Smooth muscle cell (in vitro differentiated cells): ENCODE results near the gene FDX2. TPM values are rescaled to one million over a fixed set of nuclear protein-coding genes. Genes with fewer than 3 reads are reported as not detected.

Experiments used
- DNase-seq: peaks from one replicate; lab custom pipeline; 2025; ENCODE audit not compliant: unreplicated experiment; lab: John Stamatoyannopoulos, UW
- H2AFZ ChIP-seq: fragments of 200-600 bp; sonication (generic); 2 replicates; pipeline ENCODE4 v1.6.0; 2016; ENCODE audit warnings: antibody characterized with exemption, low read depth, mild to moderate bottlenecking
- H3F3A ChIP-seq: fragments of 200-600 bp; sonication (generic); 2 replicates; pipeline ENCODE4 v1.6.0; 2017; ENCODE audit warnings: antibody characterized with exemption, low read depth
- H3K27ac ChIP-seq: fragments of 200-600 bp; sonication (generic); 2 replicates; pipeline ENCODE4 v1.5.1; 2016; ENCODE audit warnings: low read depth, mild to moderate bottlenecking
- H3K27me3 ChIP-seq: fragments of 200-600 bp; sonication (generic); 2 replicates; pipeline ENCODE4 v1.6.1; 2016; ENCODE audit warnings: low read depth, mild to moderate bottlenecking
- H3K36me3 ChIP-seq: fragments of 200-600 bp; sonication (generic); 2 replicates; pipeline ENCODE4 v1.5.1; 2016; ENCODE audit warnings: low read depth
- H3K4me1 ChIP-seq: fragments of 200-600 bp; sonication (generic); 2 replicates; pipeline ENCODE4 v1.5.1; 2016; ENCODE audit warnings: low read depth
- H3K4me2 ChIP-seq: fragments of 200-600 bp; sonication (generic); 2 replicates; pipeline ENCODE4 v1.6.0; 2016; ENCODE audit warnings: mild to moderate bottlenecking
- H3K4me3 ChIP-seq: fragments of 200-600 bp; sonication (generic); 2 replicates; pipeline ENCODE4 v1.5.1; 2016; ENCODE audit warnings: mild to moderate bottlenecking
- H3K79me2 ChIP-seq: fragments of 200-600 bp; sonication (generic); 2 replicates; pipeline ENCODE4 v1.6.0; 2016; ENCODE audit warnings: low read depth, mild to moderate bottlenecking
- H3K9ac ChIP-seq: fragments of 200-600 bp; sonication (generic); 2 replicates; pipeline ENCODE4 v1.6.0; 2016; ENCODE audit warnings: low read depth
- H3K9me3 ChIP-seq: fragments of 200-600 bp; sonication (generic); replicated peaks from 2 replicates; pipeline ENCODE4 v1.5.1; 2016; ENCODE audit warnings: low read depth
- H4K20me1 ChIP-seq: fragments of 200-600 bp; sonication (generic); 2 replicates; pipeline ENCODE4 v1.6.0; 2016; ENCODE audit warnings: low read depth
- CTCF ChIP-seq: fragments of 200-600 bp; sonication (generic); IDR thresholded peaks from 2 replicates; pipeline ENCODE4 v1.5.1; 2017; ENCODE audit warnings: borderline replicate concordance, mild to moderate bottlenecking, antibody characterized with exemption; ENCODE audit not compliant: insufficient read depth, poor library complexity, severe bottlenecking
- WGBS: methylation state at CpG from one replicate; pipeline ENCODE4 v1.1.7; 2016; ENCODE audit warnings: low lambda C conversion rate; 5-methylcytosine and 5-hydroxymethylcytosine counted together
- polyA plus RNA-seq: library from polyadenylated mRNA; unstranded; fragments of >200 nt; fragmentation: Nextera tagmentation; extraction: Ambion mirVana; gene quantifications from 2 replicates; pipeline ENCODE4 v1.2.1, GENCODE V29; 2016
- total RNA-seq: library from RNA; depleted of rRNA; stranded (reverse); fragments of >200 nt; gene quantifications from 2 replicates; pipeline ENCODE4 v1.2.3, GENCODE V29; 2014

The FDX2 gene
- total and polyA plus RNA-seq, 2 experiments from 2014 or later = 15.3 to 39.1 TPM

DNA sequence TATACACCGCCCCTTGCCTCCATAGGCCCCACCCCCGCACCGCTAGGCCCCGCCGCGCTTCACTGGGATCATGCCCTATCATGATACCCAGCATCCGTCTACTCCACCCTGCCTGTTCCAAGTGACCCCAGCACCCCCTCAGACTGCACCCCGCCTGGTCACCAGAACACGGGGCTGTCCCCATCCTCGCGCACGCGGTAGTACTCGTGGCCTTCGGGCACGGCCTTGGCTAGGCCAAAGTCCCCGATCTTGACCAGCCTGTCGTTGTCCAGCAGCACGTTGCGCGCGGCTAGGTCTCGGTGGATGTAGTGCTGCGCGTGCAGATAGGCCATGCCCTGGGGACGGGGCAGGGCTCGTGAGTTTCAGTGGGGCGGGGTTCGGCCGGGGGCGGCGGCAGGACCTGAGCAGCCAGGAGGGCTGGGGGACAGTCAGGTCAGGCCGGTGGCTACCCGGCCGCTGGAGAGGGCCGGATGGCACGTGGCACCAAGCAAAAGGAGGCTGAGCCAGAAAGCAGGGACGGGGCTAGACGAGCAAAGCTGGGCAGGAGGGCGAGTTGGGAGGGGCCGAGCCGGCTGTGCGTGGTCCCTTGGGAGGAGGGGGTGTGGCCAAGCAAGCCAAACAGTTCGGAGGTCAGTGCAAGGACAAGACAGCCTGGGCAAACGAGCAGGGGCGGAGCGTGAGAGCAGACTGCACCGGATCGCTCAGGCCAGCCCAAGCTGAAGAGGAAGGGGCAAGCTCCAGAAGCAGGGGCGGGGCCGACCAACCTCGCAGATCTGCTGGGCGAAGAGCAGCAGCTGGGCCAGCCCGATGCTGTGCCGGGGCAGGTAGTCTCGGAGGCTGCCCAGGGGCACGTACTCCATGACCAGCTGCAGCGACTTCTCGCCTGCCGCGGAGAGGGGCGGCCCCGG, 37.2 kb upstream of the FDX2 start:
- Histone ChIP-seq H3K4me1 (peaks cover 9% of the 10 kb centered on the region), H3K4me2 (no peak overlapping the region), H3K27ac (no peak overlapping the region), H2AFZ (no peak overlapping the region), H3K27me3 (no peaks in the 10 kb centered on the region), H3K9me3 (no peaks in the 10 kb centered on the region), H3K79me2 (no peaks in the 10 kb centered on the region), H3K4me3 (no peak overlapping the region), H3K36me3 (no peaks in the 10 kb centered on the region), H3K9ac (no peak overlapping the region), H4K20me1 (peaks cover 5% of the 10 kb centered on the region), H3F3A (no peaks in the 10 kb centered on the region)
- DNase-seq = no peak
- 40% methylated on average over 56 of the region's 63 CpGs for whole genome bisulfite sequencing
- no peak for TF ChIP-seq CTCF

DNA sequence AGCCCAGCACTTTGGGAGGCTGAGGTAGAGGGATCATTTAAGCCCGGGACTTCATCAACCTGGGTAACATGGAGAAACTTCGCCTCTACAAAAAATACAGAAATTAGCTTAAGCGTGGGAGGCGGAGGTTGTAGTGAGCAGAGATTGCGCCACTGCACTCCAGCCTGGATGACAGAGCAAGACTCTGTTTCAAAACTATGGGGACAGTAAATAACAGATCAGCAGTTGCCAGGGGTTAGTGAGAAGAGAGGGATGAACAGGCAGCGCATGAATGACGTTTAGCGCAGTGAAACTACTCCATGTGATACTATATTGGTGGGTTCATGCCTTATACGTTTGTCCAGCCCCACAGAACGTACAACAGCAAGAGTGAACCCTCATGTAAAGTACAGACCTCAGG, 30.7 kb upstream of the FDX2 start:
- H3K36me3 ChIP-seq = no peaks in the 10 kb centered on the region
- no peaks in the 10 kb centered on the region for H4K20me1 ChIP-seq
- DNase-seq = no peak
- no peak for TF ChIP-seq CTCF
- no peaks in the 10 kb centered on the region for H3K79me2 ChIP-seq
- no peak overlapping the region for H3K4me3 ChIP-seq
- H3K4me1 ChIP-seq = no peaks in the 10 kb centered on the region
- H3K27me3 ChIP-seq = no peaks in the 10 kb centered on the region
- H2AFZ ChIP-seq = no peak overlapping the region
- H3K9me3 ChIP-seq = no peaks in the 10 kb centered on the region
- H3K9ac ChIP-seq = no peak overlapping the region
- WGBS = 78% methylated on average over 10 of the region's 10 CpGs
- H3K4me2 ChIP-seq = no peak overlapping the region
- H3K27ac ChIP-seq = no peak overlapping the region
- H3F3A ChIP-seq = no peaks in the 10 kb centered on the region

DNA sequence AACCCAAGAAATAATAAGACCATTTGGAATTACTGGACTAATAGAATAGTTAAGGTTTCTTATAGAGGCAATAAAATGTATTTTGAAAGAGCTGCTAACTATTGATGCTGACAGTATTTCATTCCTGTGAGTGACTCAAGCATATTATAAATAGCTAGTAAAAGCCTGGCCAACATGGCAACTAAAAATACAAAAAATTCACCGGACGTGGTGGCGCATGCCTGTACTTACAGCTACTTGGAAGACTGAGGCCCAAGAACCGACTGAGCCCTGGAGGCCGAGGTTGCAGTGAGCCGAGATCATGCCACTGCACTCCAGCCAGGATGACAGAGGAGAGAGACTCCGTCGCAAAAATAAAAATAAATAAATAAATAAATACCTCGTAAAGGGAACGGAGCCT, 29.0 kb upstream of the FDX2 start:
- no peak overlapping the region for H2AFZ ChIP-seq
- no peak overlapping the region for H3K9ac ChIP-seq
- H3K27me3 ChIP-seq = no peaks in the 10 kb centered on the region
- no peaks in the 10 kb centered on the region for H3K36me3 ChIP-seq
- H3F3A ChIP-seq = no peaks in the 10 kb centered on the region
- H3K27ac ChIP-seq = no peak overlapping the region
- TF ChIP-seq CTCF = no peak
- no peaks in the 10 kb centered on the region for H3K79me2 ChIP-seq
- 81% methylated on average over 10 of the region's 10 CpGs for WGBS
- H3K4me2 ChIP-seq = no peak overlapping the region
- H3K9me3 ChIP-seq = no peaks in the 10 kb centered on the region
- no peaks in the 10 kb centered on the region for H4K20me1 ChIP-seq
- no peak for DNase-seq
- no peaks in the 10 kb centered on the region for H3K4me1 ChIP-seq
- no peak overlapping the region for H3K4me3 ChIP-seq

DNA sequence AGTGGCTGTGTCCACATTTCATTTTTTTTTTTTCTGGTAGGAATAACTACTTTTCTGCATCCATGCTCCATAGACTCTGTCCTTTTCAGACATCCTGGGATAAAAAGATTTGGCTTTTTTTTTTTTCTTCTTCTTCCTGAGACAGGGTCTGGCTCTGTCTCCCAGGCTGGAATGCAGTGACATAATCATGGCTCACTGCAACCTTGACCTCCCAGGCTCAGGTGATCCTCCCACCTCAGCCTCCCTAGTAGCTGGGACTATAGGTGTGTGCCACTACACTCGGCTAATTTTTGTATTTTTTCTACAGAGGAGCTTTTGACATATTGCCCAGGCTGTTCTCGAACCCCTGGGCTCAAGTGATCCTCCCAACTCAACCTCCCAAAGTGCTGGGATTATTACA, 27.7 kb upstream of the FDX2 start:
- no peaks in the 10 kb centered on the region for H3K9me3 ChIP-seq
- no peaks in the 10 kb centered on the region for H3K27me3 ChIP-seq
- H3K36me3 ChIP-seq = no peaks in the 10 kb centered on the region
- H2AFZ ChIP-seq = no peak overlapping the region
- no peak overlapping the region for H3K4me3 ChIP-seq
- no peak overlapping the region for H3K9ac ChIP-seq
- H3K4me2 ChIP-seq = no peak overlapping the region
- no peaks in the 10 kb centered on the region for H3K79me2 ChIP-seq
- DNase-seq = no peak
- no peaks in the 10 kb centered on the region for H3K4me1 ChIP-seq
- no peak for TF ChIP-seq CTCF
- H3F3A ChIP-seq = no peaks in the 10 kb centered on the region
- H3K27ac ChIP-seq = no peak overlapping the region
- no peaks in the 10 kb centered on the region for H4K20me1 ChIP-seq
- WGBS = 77% methylated on average over 2 of the region's 2 CpGs
